Endothelial cell (in vitro differentiated cells): Measurements from ENCODE around the gene MRPS18A. TPM values are rescaled to one million over a fixed set of nuclear protein-coding genes. Genes with fewer than 3 reads are reported as not detected.
A peak's percentile ranks its signal among the peaks of the same experiment; 100 is the strongest.

Source experiments
- DNase-seq: peaks from one replicate; pipeline ENCODE4 v3.0.0; 2021; ENCODE audit warnings: low spot score
- H3K27ac Mint-ChIP-seq: one replicate; pipeline ENCODE4 v1.8.0; 2021; ENCODE audit warnings: mixed read lengths, inconsistent platforms; ENCODE audit not compliant: unreplicated experiment
- H3K27me3 Mint-ChIP-seq: one replicate; pipeline ENCODE4 v1.8.0; 2021; ENCODE audit warnings: mild to moderate bottlenecking, moderate library complexity, mixed read lengths, inconsistent platforms; ENCODE audit not compliant: unreplicated experiment
- H3K36me3 Mint-ChIP-seq: one replicate; pipeline ENCODE4 v1.8.0; 2021; ENCODE audit warnings: mild to moderate bottlenecking, low read depth, mixed read lengths, inconsistent platforms; ENCODE audit not compliant: unreplicated experiment
- H3K4me1 Mint-ChIP-seq: one replicate; pipeline ENCODE4 v1.8.0; 2021; ENCODE audit warnings: mild to moderate bottlenecking, mixed read lengths, inconsistent platforms; ENCODE audit not compliant: unreplicated experiment
- H3K4me3 Mint-ChIP-seq: one replicate; pipeline ENCODE4 v1.8.0; 2021; ENCODE audit warnings: mild to moderate bottlenecking, mixed read lengths, inconsistent platforms; ENCODE audit not compliant: unreplicated experiment
- H3K9me3 Mint-ChIP-seq: one replicate; pipeline ENCODE4 v1.8.0; 2021; ENCODE audit warnings: mixed read lengths, inconsistent platforms; ENCODE audit not compliant: unreplicated experiment
- total RNA-seq: library from RNA; stranded (reverse); fragmentation: NEBNext Ultra II Directional; extraction: Animal tissue kit (Norgen Biotek cat#: 25700); gene quantifications from one replicate; pipeline ENCODE4 v1.2.1, GENCODE V29; 2021; ENCODE audit not compliant: unreplicated experiment
- TF ChIP-seq, protein P1 (sequence below): fragments of 200-600 bp; sonication (generic); IDR thresholded peaks from one replicate; pipeline ENCODE4 v1.5.0; 2021; ENCODE audit warnings: antibody characterized with exemption; ENCODE audit not compliant: unreplicated experiment

Gene MRPS18A
- total RNA-seq, 1 donor from 2014 or later, result 45.5 TPM

DNA sequence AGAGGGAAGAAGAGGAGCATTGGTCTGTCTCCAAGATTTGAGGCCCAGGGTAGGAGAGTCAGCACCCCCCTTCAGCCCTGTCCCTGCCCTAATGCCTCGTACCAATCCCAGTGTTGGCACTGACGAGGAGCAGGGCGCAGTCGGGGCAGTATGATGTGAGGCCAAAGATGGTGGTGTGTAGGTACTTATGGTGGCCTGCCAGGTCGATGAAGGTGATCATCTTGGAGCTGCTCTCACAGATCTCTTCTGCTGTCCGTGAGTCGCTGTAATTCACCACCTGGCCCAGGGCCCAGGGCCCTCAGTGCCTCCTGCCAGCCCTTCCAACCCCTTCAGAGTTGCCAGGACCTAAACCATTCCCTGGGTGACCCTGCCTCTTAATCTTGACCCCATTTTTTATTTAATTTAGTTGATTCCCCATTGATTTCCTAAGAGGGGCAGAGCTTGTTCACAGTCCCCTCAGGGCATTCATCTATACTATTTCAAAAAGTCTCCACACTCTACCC is 62.8 kb downstream of the MRPS18A start:
- DNase-seq, result no peak
- H3K27ac Mint-ChIP-seq, result no peak overlapping the region
- H3K9me3 Mint-ChIP-seq, result no peaks in the 10 kb centered on the region
- H3K36me3 Mint-ChIP-seq, result peaks cover 50% of the 10 kb centered on the region
- TF ChIP-seq, protein P1, sequence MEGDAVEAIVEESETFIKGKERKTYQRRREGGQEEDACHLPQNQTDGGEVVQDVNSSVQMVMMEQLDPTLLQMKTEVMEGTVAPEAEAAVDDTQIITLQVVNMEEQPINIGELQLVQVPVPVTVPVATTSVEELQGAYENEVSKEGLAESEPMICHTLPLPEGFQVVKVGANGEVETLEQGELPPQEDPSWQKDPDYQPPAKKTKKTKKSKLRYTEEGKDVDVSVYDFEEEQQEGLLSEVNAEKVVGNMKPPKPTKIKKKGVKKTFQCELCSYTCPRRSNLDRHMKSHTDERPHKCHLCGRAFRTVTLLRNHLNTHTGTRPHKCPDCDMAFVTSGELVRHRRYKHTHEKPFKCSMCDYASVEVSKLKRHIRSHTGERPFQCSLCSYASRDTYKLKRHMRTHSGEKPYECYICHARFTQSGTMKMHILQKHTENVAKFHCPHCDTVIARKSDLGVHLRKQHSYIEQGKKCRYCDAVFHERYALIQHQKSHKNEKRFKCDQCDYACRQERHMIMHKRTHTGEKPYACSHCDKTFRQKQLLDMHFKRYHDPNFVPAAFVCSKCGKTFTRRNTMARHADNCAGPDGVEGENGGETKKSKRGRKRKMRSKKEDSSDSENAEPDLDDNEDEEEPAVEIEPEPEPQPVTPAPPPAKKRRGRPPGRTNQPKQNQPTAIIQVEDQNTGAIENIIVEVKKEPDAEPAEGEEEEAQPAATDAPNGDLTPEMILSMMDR, result no peak
- H3K4me3 Mint-ChIP-seq, result no peak overlapping the region
- peaks cover 45% of the 10 kb centered on the region for H3K4me1 Mint-ChIP-seq
- H3K27me3 Mint-ChIP-seq, result peaks cover 10% of the 10 kb centered on the region

DNA sequence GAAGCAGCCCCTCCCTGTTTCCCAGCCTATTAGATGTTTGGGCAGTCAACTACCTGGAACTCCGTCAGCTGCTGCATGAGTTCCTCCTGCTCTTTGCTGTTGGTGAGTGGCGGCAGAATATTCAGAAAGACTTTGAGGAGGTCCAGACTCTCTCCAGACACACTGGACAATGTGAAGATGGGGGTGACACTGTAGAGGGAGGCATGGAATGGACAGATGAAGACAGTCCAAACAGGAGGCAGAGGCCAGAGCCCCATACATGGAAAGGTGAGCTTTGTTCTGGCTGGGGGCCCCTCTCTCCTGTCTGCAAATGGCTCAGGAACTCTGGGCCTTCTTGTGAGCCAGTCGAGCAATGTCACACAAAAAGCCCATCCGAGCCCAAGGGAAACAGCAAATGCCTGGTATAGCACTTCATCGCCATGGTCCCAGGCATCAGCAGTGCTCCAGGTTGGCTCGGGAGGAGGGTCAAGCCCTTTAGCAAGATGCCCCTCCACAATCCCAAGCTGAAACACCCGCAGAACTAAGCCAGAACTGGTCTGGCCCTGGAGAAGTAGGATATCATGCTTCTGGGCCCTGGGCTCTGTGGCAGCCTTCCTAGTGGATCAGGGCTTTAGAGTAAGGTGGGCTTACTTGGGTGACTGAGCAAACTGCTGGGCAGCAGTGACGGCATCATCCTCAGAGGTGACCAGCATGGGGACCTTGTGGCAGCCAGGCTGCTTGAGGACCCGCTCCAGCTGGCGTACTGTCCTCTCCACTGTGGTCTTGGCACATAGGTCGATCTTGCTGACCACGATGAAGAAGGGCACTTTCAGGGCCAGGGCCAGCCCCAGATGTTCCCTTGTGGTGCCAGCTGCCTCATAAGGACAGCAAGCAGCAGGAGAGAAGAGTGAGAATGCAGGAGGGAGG is 63.5 kb downstream of the MRPS18A start:
- Mint-ChIP-seq H3K9me3 (no peaks in the 10 kb centered on the region), H3K4me1 (peaks cover 45% of the 10 kb centered on the region), H3K4me3 (peak overlapping the region; percentile 73), H3K36me3 (peaks cover 50% of the 10 kb centered on the region), H3K27me3 (peaks cover 7% of the 10 kb centered on the region), H3K27ac (peak overlapping the region; percentile 42)
- TF ChIP-seq, protein P1, result no peak
- no peak for DNase-seq

DNA sequence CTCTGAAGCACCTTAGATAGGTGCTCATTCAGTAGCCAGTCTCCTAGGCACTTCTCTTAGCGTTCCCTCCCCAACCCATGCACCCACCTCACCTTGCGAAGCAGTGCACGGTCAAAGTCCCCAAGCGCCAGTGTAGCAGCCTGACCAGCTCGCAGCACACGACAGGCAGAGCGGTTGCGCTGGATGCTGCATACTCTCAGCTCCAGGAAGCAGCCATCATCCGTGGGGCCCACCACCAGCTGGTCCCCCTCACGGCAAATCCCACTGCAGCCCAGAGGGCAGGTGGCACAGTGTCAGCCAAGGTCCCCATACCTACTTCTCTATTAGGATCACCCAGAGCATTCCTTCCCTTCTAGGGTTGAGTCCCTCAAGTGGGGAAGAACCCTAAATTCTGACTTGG is 65.0 kb downstream of the MRPS18A start:
- no peaks in the 10 kb centered on the region for H3K9me3 Mint-ChIP-seq
- H3K27me3 Mint-ChIP-seq, result peaks cover 6% of the 10 kb centered on the region
- peaks cover 50% of the 10 kb centered on the region for H3K36me3 Mint-ChIP-seq
- H3K27ac Mint-ChIP-seq, result peak overlapping the region; percentile 48
- DNase-seq, result no peak
- peaks cover 35% of the 10 kb centered on the region for H3K4me1 Mint-ChIP-seq
- TF ChIP-seq, protein P1, result no peak
- peak overlapping the region; percentile 42 for H3K4me3 Mint-ChIP-seq

DNA sequence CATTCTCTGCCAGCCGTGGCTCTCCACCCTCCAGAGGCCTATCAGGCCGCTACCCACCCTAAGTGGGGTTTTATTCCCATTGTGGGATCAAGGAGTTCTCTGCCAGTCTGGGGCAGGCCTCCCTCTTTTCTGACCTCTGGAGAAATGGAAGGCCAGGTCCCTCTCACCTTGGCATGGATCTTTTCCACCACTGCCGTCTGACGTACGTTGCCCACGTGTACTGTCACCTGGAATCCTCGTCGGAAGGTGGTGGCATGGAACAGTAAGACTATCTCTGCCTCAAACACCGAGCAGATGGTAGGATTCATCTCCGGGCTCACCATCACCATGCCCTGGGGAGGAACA is 65.8 kb downstream of the MRPS18A start:
- Mint-ChIP-seq H3K36me3 (peaks cover 45% of the 10 kb centered on the region), H3K9me3 (no peaks in the 10 kb centered on the region), H3K27me3 (peaks cover 5% of the 10 kb centered on the region), H3K27ac (no peak overlapping the region), H3K4me1 (peaks cover 28% of the 10 kb centered on the region), H3K4me3 (peak overlapping the region; percentile 62)
- TF ChIP-seq, protein P1, result no peak
- no peak for DNase-seq

Other genes with a start within 250 kb of the MRPS18A start
- 0.18 TPM for gene DLK2, start 232.2 kb downstream of the MRPS18A start, total RNA-seq
- gene TJAP1, start 210.2 kb downstream of the MRPS18A start, total RNA-seq, result 41.8 TPM
- gene LRRC73, start 177.4 kb downstream of the MRPS18A start, total RNA-seq, result 0.28 TPM
- gene YIPF3, start 170.9 kb downstream of the MRPS18A start, total RNA-seq, result 138 TPM
- 30.7 TPM for gene POLR1C, start 170.7 kb downstream of the MRPS18A start, total RNA-seq
- 37.6 TPM for gene XPO5, start 111.8 kb downstream of the MRPS18A start, total RNA-seq
- 12.5 TPM for gene POLH, start 111.6 kb downstream of the MRPS18A start, total RNA-seq
- gene GTPBP2, start 58.5 kb downstream of the MRPS18A start, total RNA-seq, result 76.6 TPM
- 26.8 TPM for gene MAD2L1BP, start 52.0 kb downstream of the MRPS18A start, total RNA-seq
- gene RSPH9, start 42.8 kb downstream of the MRPS18A start, total RNA-seq, result not detected
- gene VEGFA, start 82.4 kb upstream of the MRPS18A start, total RNA-seq, result 3.5 TPM